GM18517 (cell line): ENCODE data around the gene MCTP1.
"Not testable (repeated sequence)": the region's sequence is repeated elsewhere in the genome, so short reads cannot be mapped to it uniquely, and the experiment has no call there.

Source experiments
- ATAC-seq: cut with Tn5 transposase; IDR thresholded peaks from one replicate; pipeline ENCODE4 v1.9.1; 2021; ENCODE audit warnings: mild to moderate bottlenecking, moderate library complexity; ENCODE audit not compliant: unreplicated experiment

MCTP1 gene

DNA sequence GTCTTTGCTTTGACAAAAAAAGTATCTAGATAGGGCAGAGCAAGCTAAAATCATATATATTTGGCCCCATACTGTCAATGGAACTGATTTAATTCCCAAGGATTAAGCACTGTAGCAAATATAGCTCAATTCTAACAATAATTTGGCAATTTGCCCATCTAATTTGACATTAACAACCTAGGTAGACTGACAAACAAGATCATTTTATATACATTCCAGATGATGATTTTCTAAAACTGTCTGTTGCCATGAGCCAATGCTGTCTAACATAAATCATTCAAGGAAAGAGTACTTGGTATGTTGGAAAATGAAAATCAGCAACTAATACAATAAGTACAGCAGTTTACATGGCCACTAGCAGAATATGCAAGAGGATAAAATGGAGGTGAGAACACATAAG is 32.1 kb downstream of the MCTP1 start:
- ATAC-seq = no peak

- no peak for ATAC-seq
Observed at GRCh38 chr5:95251185-95251584, 33.7 kb downstream of the MCTP1 start.

DNA sequence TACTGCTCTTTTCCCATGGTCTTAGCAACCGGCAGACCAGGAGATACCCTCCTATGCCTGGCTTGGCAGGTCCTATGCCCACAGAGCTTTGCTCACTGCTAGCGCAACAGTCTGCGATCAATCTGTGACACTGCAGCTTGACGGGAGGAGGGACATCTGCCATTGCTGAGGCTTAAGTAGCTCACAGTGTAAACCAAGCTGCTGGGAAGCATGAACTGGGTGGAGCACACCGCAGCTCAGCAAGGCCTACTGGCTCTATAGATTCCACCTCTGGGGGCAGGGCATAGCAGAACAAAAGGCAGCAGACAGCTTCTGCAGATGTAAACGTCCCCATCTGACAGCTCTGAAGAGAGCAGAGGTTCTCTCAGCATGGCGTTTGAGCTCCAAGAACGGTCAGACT is 40.4 kb downstream of the MCTP1 start:
- ATAC-seq = no peak

GRCh38 chr5:95241635-95242034 is 43.3 kb downstream of the MCTP1 start:
- peak; percentile 98 for ATAC-seq

DNA sequence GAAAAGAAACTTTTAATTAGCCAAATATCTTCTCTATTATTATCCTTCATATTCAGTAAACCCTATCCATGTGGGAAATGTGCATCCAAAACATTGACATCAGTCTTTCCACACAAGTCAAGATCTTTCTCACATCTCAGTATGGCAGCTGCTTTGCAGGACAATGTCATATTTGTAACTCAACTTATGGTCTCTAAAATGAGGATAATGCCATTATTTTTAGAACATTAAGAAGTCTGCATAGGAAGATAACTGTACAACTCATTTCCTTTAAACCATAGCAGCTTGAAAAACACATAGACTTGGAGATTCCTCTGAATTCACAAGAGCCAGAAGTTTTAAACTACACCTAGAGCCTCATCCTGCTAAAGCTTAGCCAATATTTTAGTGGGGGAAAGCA is 43.7 kb downstream of the MCTP1 start:
- ATAC-seq = no peak

DNA sequence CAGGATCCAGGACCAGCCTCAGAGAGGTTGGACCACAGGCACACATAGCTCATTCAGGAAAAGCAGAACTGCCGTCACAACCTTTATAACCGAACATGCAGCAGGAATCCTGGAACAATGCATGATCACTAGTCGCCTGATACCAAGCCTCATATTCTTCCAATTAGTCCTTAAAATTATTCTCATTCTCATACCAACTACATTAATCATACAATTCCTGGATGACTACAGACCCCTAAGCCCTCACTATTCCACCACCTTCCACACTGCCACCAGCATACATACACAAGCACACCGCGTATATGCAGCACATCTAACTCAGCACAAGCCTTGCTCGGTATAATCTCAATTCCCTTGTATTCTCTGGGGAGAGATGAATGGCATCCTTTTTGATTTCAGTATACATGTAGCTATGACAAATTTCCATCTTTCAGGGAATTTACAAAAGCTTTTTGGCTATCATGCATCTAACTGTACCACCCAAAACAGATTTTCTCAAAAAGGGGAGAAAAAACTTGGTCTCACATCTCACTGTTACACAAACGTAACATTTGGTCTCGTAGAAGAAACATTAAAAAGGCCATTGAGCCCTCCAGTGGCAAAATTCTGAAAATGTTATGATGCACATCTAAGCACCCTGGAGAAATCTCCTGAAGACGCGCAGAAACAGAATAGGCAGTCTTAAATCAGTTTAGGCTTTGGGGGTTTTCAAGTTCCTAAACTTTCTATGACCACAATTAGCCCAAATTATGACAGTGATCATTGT is 46.2 kb downstream of the MCTP1 start:
- no peak for ATAC-seq

DNA sequence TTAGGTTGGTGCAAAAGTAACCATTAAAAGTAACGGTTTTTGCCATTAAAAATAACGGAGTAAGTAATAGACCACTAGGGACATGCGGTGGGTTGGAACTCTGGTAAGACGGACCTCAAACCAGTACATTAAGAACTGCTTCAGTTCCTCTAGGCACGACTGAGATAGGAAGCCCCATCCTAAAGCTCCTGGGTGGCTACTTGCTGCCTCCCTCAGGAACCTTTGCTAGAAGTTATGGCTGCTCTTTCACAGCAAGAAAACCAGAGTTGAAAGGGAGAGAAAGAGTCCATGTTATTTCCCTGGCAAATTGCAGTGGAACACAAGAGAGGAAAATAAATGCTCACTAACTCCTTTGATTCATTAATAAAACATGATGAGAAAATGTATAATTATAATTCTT is 47.6 kb downstream of the MCTP1 start:
- ATAC-seq = no peak

DNA sequence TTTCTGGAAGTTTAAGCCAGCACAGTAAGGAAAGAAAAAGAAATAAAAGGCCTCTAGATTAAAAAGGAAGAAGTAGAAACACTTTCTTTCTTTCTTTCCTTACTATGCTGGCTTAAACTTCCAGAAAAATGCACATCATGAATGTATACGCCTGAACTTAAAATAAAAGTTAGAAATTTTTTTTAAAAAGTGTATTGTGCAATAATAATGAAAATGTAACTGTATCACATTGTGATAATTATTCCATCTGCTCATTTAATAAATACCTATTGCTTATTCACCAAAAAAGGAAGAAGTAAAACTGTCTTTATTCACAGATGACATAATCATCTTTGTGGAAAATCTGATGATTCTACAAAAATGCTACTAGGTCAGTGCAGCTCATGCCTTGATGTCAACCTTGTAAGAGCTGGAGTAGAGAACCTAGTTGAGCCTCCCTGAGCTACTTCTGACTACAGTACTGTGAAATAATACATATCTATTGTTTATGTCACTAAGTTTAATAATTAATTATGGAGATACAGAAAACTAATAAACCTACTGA is 49.4 kb downstream of the MCTP1 start:
- ATAC-seq = no peak

DNA sequence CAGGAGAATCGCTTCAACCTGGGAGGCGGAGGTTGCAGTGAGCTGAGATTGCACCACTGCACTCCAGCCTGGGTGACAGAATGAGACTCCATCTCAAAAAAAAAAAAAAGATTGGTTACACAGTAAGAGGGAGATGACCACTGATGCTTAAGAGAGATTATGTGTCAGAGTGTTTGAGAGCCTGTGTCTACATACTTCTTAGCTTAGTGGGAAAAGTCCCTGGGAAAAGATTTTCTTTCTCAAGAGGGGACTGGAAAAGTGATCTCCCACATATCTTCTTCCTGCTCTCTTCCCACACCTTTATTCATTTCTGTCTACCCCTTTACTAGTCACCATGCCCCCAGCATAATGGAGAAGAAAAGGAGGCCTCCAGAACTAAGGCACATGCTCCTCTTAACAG is 55.2 kb downstream of the MCTP1 start:
- no peak for ATAC-seq

GRCh38 chr5:95224701-95225459 is 60.0 kb downstream of the MCTP1 start:
- no peak for ATAC-seq

- ATAC-seq = no peak
Observed at GRCh38 chr5:95223566-95224258, 61.2 kb downstream of the MCTP1 start.

GRCh38 chr5:95222836-95223235 is 62.1 kb downstream of the MCTP1 start:
- no peak for ATAC-seq

GRCh38 chr5:95221234-95221633 is 63.7 kb downstream of the MCTP1 start:
- no peak for ATAC-seq

DNA sequence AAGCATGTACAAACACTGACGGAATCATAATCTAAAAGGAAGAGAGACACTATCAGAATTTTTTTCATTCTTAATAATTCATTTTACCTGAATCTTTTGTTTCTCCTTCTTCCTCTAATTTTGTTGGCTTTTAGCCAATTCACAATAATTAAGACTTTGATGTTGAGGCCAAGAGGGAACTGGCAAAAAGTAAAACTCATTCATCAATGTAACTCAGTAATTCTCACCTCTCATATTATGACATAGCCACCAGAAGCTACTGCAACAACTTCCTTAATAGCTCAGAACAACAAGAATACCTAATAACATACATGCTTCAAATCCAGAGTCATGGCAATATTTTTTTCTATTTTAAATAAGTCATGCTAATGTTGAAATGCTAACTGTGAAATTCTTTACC is 64.5 kb downstream of the MCTP1 start:
- no peak for ATAC-seq

DNA sequence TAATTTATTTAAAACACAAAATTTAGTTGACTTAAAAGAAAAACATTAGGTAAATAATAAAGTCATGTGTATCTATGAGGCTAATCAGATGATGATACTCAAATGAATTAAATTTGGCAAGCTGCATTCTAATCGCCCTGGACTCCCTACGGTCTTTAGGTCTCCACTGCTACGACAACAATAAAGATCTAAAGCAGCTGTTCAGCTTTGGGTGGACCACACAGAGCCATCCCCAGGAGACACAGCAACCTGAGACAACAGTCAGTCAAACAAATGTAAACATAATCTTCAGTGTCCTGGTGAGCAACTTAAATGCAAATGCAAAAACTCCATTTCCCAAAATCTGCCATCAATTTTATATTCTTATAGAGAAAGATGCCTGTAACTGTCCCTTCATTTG is 65.5 kb downstream of the MCTP1 start:
- ATAC-seq = no peak

DNA sequence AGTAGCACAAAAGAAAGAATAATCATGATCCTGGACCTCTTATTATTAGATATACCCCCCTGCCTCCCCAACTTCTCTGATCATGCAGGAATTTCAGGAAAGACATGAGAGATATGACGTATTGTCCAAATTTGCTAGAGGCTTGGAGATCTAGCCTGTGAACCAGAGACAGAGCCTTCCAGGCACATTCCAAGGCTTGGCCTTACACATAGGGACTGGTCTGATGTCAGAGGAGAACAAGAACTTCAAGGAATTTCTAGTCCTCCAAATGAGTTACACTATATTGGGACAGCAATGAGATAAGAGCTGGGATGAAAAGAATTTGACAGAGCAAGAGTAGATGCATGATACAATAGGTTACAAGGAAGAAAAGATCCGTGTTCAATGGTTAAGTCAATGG is 67.0 kb downstream of the MCTP1 start:
- ATAC-seq = no peak

GRCh38 chr5:95217351-95217750 is 67.5 kb downstream of the MCTP1 start:
- no peak for ATAC-seq

- no peak for ATAC-seq
Observed at GRCh38 chr5:95216136-95216955, 68.5 kb downstream of the MCTP1 start.

GRCh38 chr5:95207811-95208210 is 77.1 kb downstream of the MCTP1 start:
- not testable (repeated sequence) for ATAC-seq

GRCh38 chr5:95194856-95195255 is 90.0 kb downstream of the MCTP1 start:
- ATAC-seq = no peak

DNA sequence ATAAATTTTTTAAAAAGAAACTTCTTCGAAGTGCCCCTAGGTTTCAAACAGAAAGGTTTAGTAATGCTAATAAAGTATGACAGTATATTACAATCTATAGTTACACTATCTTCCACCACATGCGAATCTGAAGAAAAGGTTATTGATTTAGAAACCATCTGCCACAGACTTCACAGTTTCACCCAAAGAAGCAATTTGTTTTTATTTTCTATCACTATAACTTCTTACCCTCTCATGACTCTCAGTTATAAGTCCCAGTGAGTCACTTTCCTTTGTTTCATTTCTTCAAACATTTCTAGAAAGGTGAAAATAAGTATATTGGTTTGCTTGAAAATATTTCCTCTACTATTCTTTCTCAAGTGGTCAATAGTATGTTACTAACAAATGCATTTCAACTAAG is 93.6 kb downstream of the MCTP1 start:
- ATAC-seq = peak; percentile 93
